ENCODE results near the gene GCLM.

- TF ChIP-seq POLR2A (IDR thresholded peaks at IDR 0.05) = no peak
- TF ChIP-seq, protein P1, sequence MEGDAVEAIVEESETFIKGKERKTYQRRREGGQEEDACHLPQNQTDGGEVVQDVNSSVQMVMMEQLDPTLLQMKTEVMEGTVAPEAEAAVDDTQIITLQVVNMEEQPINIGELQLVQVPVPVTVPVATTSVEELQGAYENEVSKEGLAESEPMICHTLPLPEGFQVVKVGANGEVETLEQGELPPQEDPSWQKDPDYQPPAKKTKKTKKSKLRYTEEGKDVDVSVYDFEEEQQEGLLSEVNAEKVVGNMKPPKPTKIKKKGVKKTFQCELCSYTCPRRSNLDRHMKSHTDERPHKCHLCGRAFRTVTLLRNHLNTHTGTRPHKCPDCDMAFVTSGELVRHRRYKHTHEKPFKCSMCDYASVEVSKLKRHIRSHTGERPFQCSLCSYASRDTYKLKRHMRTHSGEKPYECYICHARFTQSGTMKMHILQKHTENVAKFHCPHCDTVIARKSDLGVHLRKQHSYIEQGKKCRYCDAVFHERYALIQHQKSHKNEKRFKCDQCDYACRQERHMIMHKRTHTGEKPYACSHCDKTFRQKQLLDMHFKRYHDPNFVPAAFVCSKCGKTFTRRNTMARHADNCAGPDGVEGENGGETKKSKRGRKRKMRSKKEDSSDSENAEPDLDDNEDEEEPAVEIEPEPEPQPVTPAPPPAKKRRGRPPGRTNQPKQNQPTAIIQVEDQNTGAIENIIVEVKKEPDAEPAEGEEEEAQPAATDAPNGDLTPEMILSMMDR (IDR thresholded peaks at IDR 0.05) = no peak
Observed at GRCh38 chr1:93840956-93841482, 68.2 kb downstream of the GCLM start.
